HEK293 (cell line): Measurements from ENCODE around the gene SF3B5.

Source experiments
- EGR2 ChIP-seq: fragments of 450-650 bp; formaldehyde crosslinking; IDR thresholded peaks from 2 replicates; pipeline ENCODE4 v1.5.1; 2016; ENCODE audit warnings: low read depth, missing biosample characterization, missing genetic modification characterization
- GLI4 ChIP-seq: fragments of 450-650 bp; formaldehyde crosslinking; IDR thresholded peaks from 2 replicates; pipeline ENCODE4 v1.5.1; 2016; ENCODE audit warnings: missing biosample characterization, missing genetic modification characterization
- HOXC10 ChIP-seq: sonication (generic); formaldehyde crosslinking; IDR thresholded peaks from 2 replicates; pipeline ENCODE4 v1.8.1; 2023; ENCODE audit warnings: mild to moderate bottlenecking, missing genetic modification reagents
- KLF9 ChIP-seq: fragments of 450-650 bp; formaldehyde crosslinking; IDR thresholded peaks from 2 replicates; pipeline ENCODE4 v1.5.1; 2016; ENCODE audit warnings: missing biosample characterization, missing genetic modification characterization, low read depth
- MYNN ChIP-seq: fragments of 450-650 bp; formaldehyde crosslinking; IDR thresholded peaks from 2 replicates; pipeline ENCODE4 v1.5.1; 2016; ENCODE audit warnings: missing biosample characterization, missing genetic modification characterization, borderline replicate concordance
- OSR2 ChIP-seq: fragments of 450-650 bp; formaldehyde crosslinking; IDR thresholded peaks from 2 replicates; pipeline ENCODE4 v1.5.1; 2016; ENCODE audit warnings: missing biosample characterization, missing genetic modification characterization
- OVOL3 ChIP-seq: fragments of 450-650 bp; formaldehyde crosslinking; IDR thresholded peaks from 2 replicates; pipeline ENCODE4 v1.5.1; 2016; ENCODE audit warnings: missing biosample characterization, missing genetic modification characterization
- RBAK ChIP-seq: fragments of 450-650 bp; formaldehyde crosslinking; IDR thresholded peaks from 2 replicates; pipeline ENCODE4 v1.5.1; 2016; ENCODE audit warnings: missing biosample characterization, missing genetic modification characterization
- WT1 ChIP-seq: fragments of 450-650 bp; formaldehyde crosslinking; IDR thresholded peaks from 2 replicates; pipeline ENCODE4 v1.5.1; 2016; ENCODE audit warnings: missing biosample characterization, missing genetic modification characterization
- ZBTB1 ChIP-seq: fragments of 450-650 bp; formaldehyde crosslinking; IDR thresholded peaks from 2 replicates; pipeline ENCODE4 v1.5.1; 2016; ENCODE audit warnings: missing biosample characterization, missing genetic modification characterization
- ZBTB7A ChIP-seq: fragments of 450-650 bp; formaldehyde crosslinking; IDR thresholded peaks from 2 replicates; pipeline ENCODE4 v1.5.1; 2016; ENCODE audit warnings: low read depth, missing biosample characterization, missing genetic modification characterization
- ZEB2 ChIP-seq: fragments of 450-650 bp; formaldehyde crosslinking; IDR thresholded peaks from 2 replicates; pipeline ENCODE4 v1.5.1; 2016; ENCODE audit warnings: missing biosample characterization, missing genetic modification characterization
- ZFP3 ChIP-seq: fragments of 450-650 bp; formaldehyde crosslinking; IDR thresholded peaks from 2 replicates; pipeline ENCODE4 v1.5.1; 2016; ENCODE audit warnings: low read depth, missing biosample characterization, missing genetic modification characterization
- ZFP37 ChIP-seq: fragments of 450-650 bp; formaldehyde crosslinking; IDR thresholded peaks from 2 replicates; pipeline ENCODE4 v1.5.1; 2016; ENCODE audit warnings: missing biosample characterization, missing genetic modification characterization
- ZNF133 ChIP-seq: fragments of 450-650 bp; formaldehyde crosslinking; IDR thresholded peaks from 2 replicates; pipeline ENCODE4 v1.5.1; 2016; ENCODE audit warnings: missing biosample characterization, missing genetic modification characterization
- ZNF404 ChIP-seq: fragments of 450-650 bp; formaldehyde crosslinking; IDR thresholded peaks from 2 replicates; pipeline ENCODE4 v1.5.1; 2017; ENCODE audit warnings: missing biosample characterization, missing genetic modification characterization
- ZNF433 ChIP-seq: fragments of 450-650 bp; formaldehyde crosslinking; IDR thresholded peaks from 2 replicates; pipeline ENCODE4 v1.5.1; 2016; ENCODE audit warnings: missing biosample characterization, missing genetic modification characterization, low read depth
- ZNF48 ChIP-seq: fragments of 450-650 bp; formaldehyde crosslinking; IDR thresholded peaks from 2 replicates; pipeline ENCODE4 v1.5.1; 2016; ENCODE audit warnings: missing biosample characterization, missing genetic modification characterization
- ZNF530 ChIP-seq: fragments of 450-650 bp; formaldehyde crosslinking; IDR thresholded peaks from 2 replicates; pipeline ENCODE4 v1.5.1; 2016; ENCODE audit warnings: low read depth, missing biosample characterization, missing genetic modification characterization
- ZNF791 ChIP-seq: fragments of 450-650 bp; formaldehyde crosslinking; IDR thresholded peaks from 2 replicates; pipeline ENCODE4 v1.5.1; 2016; ENCODE audit warnings: missing biosample characterization, missing genetic modification characterization
- TF ChIP-seq, protein P1 (sequence below): fragments of 450-650 bp; formaldehyde crosslinking; IDR thresholded peaks from 2 replicates; pipeline ENCODE4 v1.5.1; 2016; ENCODE audit warnings: missing biosample characterization, missing genetic modification characterization
- TF ChIP-seq, protein P2 (sequence below): fragments of 450-650 bp; formaldehyde crosslinking; IDR thresholded peaks from 2 replicates; pipeline ENCODE4 v1.5.1; 2016; ENCODE audit warnings: missing biosample characterization, missing genetic modification characterization
- TF ChIP-seq, protein P3 (sequence below): fragments of 450-650 bp; formaldehyde crosslinking; IDR thresholded peaks from 2 replicates; pipeline ENCODE4 v1.5.1; 2016; ENCODE audit warnings: missing biosample characterization, missing genetic modification characterization
- TF ChIP-seq, protein P4 (sequence below): fragments of 450-650 bp; IDR thresholded peaks from 2 replicates; pipeline ENCODE4 v1.5.1; 2018; ENCODE audit warnings: missing biosample characterization, mild to moderate bottlenecking, missing genetic modification characterization
- TF ChIP-seq, protein P5 (sequence below): fragments of 450-650 bp; formaldehyde crosslinking; IDR thresholded peaks from 2 replicates; pipeline ENCODE4 v1.5.1; 2016; ENCODE audit warnings: missing biosample characterization, missing genetic modification characterization
- TF ChIP-seq, protein P6 (sequence below): fragments of 450-650 bp; formaldehyde crosslinking; IDR thresholded peaks from 2 replicates; pipeline ENCODE4 v1.5.1; 2016; ENCODE audit warnings: missing biosample characterization, missing genetic modification characterization

Gene SF3B5

DNA sequence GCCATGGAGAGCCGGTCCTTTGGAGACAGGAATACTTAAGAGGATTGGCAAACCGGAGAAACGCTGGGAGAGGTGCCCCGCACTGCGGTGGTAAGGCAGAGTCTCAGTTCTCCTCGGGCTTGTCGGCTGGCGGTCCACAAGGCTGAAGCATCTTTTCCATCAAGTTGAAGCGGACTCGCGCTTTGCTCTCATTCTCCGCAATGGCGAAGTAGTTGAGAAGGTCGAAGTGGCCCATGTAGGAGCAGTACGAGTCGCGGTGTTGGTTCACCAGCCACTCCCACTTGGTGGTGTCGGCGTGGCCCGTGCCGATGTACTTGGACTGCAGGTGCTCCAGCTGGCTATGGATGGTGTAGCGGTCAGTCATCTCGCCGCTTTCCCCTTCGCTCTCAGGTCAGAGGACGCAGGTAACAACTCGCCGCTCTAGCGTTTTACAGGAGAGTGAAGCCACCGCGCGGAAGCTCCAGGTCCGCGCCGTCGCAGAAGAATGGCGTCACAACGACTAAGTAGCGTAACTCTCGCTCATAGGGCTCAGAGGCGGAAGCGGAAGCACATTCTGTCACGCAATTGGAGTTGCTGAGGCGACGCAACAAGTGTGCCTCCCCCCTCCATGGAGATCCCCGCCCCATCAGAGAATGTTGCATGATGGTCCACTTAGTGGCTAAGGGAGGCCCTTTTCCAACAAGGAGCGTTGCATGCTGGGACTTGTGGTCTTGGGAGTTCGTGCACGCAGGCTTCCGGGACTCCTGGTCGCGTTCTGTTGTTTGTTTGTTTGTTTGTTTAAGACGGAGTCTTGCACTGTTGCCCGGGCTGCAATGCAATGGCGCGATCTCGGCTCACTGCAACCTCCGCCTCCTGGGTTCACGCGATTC lies at the start of gene SF3B5 (continued):
- TF ChIP-seq KLF9 (tag by site-specific recombination) (peak; percentile 85), OSR2 (tag by site-specific recombination) (0 out of 2 replicates have a peak, but pooled peaks have one; percentile 38), ZEB2 (tag by site-specific recombination) (peak; percentile 70; the same call in 1 of the 2 replicates), ZFP37 (peak; percentile 70), ZNF404 (no peak), ZBTB1 (tag by site-specific recombination) (no peak), EGR2 (tag by site-specific recombination) (no peak), WT1 (peak; percentile 65; the same call in 1 of the 2 replicates), ZNF133 (tag by site-specific recombination) (no peak), HOXC10 (CRISPR knock-in tag) (peak; percentile 80; the same call in 1 of the 2 replicates), ZNF48 (tag by site-specific recombination) (no peak), GLI4 (tag by site-specific recombination) (no peak; the same call in 1 of the 2 replicates), ZNF791 (tag by site-specific recombination) (no peak), OVOL3 (tag by site-specific recombination) (peak; percentile 10; the same call in 1 of the 2 replicates), ZNF433 (tag by site-specific recombination) (no peak), ZFP3 (tag by site-specific recombination) (no peak), MYNN (tag by site-specific recombination) (no peak), RBAK (no peak), ZNF530 (tag by site-specific recombination) (no peak), ZBTB7A (tag by site-specific recombination) (no peak)
- TF ChIP-seq, protein P1, sequence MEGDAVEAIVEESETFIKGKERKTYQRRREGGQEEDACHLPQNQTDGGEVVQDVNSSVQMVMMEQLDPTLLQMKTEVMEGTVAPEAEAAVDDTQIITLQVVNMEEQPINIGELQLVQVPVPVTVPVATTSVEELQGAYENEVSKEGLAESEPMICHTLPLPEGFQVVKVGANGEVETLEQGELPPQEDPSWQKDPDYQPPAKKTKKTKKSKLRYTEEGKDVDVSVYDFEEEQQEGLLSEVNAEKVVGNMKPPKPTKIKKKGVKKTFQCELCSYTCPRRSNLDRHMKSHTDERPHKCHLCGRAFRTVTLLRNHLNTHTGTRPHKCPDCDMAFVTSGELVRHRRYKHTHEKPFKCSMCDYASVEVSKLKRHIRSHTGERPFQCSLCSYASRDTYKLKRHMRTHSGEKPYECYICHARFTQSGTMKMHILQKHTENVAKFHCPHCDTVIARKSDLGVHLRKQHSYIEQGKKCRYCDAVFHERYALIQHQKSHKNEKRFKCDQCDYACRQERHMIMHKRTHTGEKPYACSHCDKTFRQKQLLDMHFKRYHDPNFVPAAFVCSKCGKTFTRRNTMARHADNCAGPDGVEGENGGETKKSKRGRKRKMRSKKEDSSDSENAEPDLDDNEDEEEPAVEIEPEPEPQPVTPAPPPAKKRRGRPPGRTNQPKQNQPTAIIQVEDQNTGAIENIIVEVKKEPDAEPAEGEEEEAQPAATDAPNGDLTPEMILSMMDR (tag by site-specific recombination) = peak; percentile 36; the same call in 1 of the 2 replicates
- TF ChIP-seq, protein P2, sequence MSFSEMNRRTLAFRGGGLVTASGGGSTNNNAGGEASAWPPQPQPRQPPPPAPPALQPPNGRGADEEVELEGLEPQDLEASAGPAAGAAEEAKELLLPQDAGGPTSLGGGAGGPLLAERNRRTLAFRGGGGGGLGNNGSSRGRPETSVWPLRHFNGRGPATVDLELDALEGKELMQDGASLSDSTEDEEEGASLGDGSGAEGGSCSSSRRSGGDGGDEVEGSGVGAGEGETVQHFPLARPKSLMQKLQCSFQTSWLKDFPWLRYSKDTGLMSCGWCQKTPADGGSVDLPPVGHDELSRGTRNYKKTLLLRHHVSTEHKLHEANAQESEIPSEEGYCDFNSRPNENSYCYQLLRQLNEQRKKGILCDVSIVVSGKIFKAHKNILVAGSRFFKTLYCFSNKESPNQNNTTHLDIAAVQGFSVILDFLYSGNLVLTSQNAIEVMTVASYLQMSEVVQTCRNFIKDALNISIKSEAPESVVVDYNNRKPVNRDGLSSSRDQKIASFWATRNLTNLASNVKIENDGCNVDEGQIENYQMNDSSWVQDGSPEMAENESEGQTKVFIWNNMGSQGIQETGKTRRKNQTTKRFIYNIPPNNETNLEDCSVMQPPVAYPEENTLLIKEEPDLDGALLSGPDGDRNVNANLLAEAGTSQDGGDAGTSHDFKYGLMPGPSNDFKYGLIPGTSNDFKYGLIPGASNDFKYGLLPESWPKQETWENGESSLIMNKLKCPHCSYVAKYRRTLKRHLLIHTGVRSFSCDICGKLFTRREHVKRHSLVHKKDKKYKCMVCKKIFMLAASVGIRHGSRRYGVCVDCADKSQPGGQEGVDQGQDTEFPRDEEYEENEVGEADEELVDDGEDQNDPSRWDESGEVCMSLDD (tag by site-specific recombination) = no peak
- TF ChIP-seq, protein P3, sequence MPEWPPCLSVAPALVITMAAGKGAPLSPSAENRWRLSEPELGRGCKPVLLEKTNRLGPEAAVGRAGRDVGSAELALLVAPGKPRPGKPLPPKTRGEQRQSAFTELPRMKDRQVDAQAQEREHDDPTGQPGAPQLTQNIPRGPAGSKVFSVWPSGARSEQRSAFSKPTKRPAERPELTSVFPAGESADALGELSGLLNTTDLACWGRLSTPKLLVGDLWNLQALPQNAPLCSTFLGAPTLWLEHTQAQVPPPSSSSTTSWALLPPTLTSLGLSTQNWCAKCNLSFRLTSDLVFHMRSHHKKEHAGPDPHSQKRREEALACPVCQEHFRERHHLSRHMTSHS = no peak
- TF ChIP-seq, protein P4, sequence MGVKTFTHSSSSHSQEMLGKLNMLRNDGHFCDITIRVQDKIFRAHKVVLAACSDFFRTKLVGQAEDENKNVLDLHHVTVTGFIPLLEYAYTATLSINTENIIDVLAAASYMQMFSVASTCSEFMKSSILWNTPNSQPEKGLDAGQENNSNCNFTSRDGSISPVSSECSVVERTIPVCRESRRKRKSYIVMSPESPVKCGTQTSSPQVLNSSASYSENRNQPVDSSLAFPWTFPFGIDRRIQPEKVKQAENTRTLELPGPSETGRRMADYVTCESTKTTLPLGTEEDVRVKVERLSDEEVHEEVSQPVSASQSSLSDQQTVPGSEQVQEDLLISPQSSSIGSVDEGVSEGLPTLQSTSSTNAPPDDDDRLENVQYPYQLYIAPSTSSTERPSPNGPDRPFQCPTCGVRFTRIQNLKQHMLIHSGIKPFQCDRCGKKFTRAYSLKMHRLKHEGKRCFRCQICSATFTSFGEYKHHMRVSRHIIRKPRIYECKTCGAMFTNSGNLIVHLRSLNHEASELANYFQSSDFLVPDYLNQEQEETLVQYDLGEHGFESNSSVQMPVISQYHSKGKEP (tag by site-specific recombination) = no peak
- TF ChIP-seq, protein P5, sequence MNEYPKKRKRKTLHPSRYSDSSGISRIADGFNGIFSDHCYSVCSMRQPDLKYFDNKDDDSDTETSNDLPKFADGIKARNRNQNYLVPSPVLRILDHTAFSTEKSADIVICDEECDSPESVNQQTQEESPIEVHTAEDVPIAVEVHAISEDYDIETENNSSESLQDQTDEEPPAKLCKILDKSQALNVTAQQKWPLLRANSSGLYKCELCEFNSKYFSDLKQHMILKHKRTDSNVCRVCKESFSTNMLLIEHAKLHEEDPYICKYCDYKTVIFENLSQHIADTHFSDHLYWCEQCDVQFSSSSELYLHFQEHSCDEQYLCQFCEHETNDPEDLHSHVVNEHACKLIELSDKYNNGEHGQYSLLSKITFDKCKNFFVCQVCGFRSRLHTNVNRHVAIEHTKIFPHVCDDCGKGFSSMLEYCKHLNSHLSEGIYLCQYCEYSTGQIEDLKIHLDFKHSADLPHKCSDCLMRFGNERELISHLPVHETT = peak; percentile 93
- TF ChIP-seq, protein P6, sequence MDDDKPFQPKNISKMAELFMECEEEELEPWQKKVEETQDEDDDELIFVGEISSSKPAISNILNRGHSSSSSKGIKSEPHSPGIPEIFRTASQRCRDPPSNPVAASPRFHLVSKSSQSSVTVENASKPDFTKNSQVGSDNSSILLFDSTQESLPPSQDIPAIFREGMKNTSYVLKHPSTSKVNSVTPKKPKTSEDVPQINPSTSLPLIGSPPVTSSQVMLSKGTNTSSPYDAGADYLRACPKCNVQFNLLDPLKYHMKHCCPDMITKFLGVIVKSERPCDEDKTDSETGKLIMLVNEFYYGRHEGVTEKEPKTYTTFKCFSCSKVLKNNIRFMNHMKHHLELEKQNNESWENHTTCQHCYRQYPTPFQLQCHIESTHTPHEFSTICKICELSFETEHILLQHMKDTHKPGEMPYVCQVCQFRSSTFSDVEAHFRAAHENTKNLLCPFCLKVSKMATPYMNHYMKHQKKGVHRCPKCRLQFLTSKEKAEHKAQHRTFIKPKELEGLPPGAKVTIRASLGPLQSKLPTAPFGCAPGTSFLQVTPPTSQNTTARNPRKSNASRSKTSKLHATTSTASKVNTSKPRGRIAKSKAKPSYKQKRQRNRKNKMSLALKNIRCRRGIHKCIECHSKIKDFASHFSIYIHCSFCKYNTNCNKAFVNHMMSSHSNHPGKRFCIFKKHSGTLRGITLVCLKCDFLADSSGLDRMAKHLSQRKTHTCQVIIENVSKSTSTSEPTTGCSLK (tag by site-specific recombination) = no peak
